Measurements from ENCODE around the gene MTHFS.
"Not testable (repeated sequence)": the region's sequence is repeated elsewhere in the genome, so short reads cannot be mapped to it uniquely, and the experiment has no call there.

GRCh38 chr15:79898786-79899185 lies 2.0 kb upstream of the MTHFS start:
- not testable (repeated sequence) for TF ChIP-seq POLR2A, EP300, CTCF, POLR2AphosphoS5 (IDR thresholded peaks at IDR 0.05)
